BE2C (cell line): ENCODE results near the gene GRIK4.

ENCODE experiments used
- DNase-seq: peaks from one replicate; pipeline ENCODE4 v3.0.0-alpha.2; 2020
- H3K27me3 ChIP-seq: fragments of 250-450 bp; sonication (Bioruptor Pico); 2 replicates; pipeline ENCODE4 v1.5.1; 2020; ENCODE audit warnings: mild to moderate bottlenecking
- H3K36me3 ChIP-seq: fragments of 250-450 bp; sonication (Bioruptor Pico); 2 replicates; pipeline ENCODE4 v1.5.1; 2020; ENCODE audit warnings: mild to moderate bottlenecking
- H3K4me1 ChIP-seq: fragments of 250-450 bp; sonication (Bioruptor Pico); 2 replicates; pipeline ENCODE4 v1.5.1; 2020
- H3K4me3 ChIP-seq: 2 replicates; pipeline ENCODE4 v1.5.1; 2011; ENCODE audit warnings: low read depth, low read length
- H3K9me3 ChIP-seq: fragments of 250-450 bp; sonication (Bioruptor Pico); 2 replicates; pipeline ENCODE4 v1.5.1; 2020
- TF ChIP-seq, protein P1 (sequence below): IDR thresholded peaks from 2 replicates; pipeline ENCODE4 v1.5.1; 2012; ENCODE audit warnings: mild to moderate bottlenecking, low read depth, low read length

Gene GRIK4

GRCh38 chr11:120988603-120989002 lies 477.1 kb downstream of the GRIK4 start:
- Histone ChIP-seq H3K9me3 (no peaks in the 10 kb centered on the region), H3K27me3 (no peaks in the 10 kb centered on the region), H3K4me1 (no peaks in the 10 kb centered on the region), H3K4me3 (no peak overlapping the region), H3K36me3 (no peaks in the 10 kb centered on the region)
- TF ChIP-seq, protein P1, sequence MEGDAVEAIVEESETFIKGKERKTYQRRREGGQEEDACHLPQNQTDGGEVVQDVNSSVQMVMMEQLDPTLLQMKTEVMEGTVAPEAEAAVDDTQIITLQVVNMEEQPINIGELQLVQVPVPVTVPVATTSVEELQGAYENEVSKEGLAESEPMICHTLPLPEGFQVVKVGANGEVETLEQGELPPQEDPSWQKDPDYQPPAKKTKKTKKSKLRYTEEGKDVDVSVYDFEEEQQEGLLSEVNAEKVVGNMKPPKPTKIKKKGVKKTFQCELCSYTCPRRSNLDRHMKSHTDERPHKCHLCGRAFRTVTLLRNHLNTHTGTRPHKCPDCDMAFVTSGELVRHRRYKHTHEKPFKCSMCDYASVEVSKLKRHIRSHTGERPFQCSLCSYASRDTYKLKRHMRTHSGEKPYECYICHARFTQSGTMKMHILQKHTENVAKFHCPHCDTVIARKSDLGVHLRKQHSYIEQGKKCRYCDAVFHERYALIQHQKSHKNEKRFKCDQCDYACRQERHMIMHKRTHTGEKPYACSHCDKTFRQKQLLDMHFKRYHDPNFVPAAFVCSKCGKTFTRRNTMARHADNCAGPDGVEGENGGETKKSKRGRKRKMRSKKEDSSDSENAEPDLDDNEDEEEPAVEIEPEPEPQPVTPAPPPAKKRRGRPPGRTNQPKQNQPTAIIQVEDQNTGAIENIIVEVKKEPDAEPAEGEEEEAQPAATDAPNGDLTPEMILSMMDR = no peak
- DNase-seq = no peak

DNA sequence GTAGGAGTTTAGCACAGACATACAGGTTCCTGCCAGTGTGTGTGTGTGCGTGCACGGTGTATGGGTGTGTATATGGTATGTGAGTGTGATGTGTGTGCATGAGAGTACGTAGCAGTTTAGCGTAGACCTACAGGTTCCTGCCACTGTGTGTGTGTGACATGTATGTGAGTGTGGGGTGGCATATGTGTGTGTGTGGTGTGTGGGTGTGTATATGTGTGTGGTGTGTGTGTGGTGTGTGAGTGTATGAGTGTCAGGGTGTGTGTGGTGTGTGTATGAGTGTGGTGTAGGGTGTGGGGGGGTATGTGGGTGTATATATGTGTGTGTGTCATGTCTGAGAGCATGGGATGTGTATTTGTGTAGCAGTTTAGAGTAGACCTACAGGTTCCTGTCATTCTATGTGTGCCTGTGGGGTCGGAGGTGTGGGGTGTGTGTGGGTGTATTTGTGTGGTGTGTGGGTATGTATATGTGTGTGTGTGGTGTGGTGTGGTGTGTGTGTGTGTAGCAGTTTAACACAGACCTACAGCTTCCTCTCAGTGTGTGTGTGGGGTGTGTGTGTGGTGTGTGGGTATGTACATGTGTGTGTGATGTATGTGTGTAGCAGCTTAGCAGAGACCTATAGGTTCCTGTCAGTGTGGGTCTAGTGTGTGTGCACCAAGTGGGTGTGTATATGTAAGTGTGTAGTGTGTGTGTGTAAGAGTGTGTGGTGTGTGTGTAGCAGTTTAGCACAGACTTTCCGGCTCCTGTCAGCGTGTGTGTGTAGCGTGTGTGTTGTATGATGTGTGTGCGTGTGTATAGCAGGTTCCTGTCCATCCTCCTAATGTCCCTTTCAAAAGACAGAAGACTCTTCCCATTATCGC lies 480.5 kb downstream of the GRIK4 start:
- TF ChIP-seq, protein P1 = no peak

GRCh38 chr11:120994091-120994859 lies 482.7 kb downstream of the GRIK4 start:
- TF ChIP-seq, protein P1 = no peak
- Histone ChIP-seq H3K27me3 (no peaks in the 10 kb centered on the region), H3K36me3 (no peaks in the 10 kb centered on the region), H3K4me3 (no peak overlapping the region), H3K9me3 (no peaks in the 10 kb centered on the region), H3K4me1 (no peaks in the 10 kb centered on the region)
- no peak for DNase-seq

More for the DNA sequence above, 480.5 kb downstream of the GRIK4 start:
- H3K27me3 ChIP-seq = no peaks in the 10 kb centered on the region
- no peak for DNase-seq
- no peaks in the 10 kb centered on the region for H3K9me3 ChIP-seq
- H3K4me1 ChIP-seq = no peaks in the 10 kb centered on the region
- no peak overlapping the region for H3K4me3 ChIP-seq
- H3K36me3 ChIP-seq = no peaks in the 10 kb centered on the region

GRCh38 chr11:120995184-120995583 lies 483.6 kb downstream of the GRIK4 start:
- DNase-seq = no peak
- Histone ChIP-seq H3K36me3 (no peaks in the 10 kb centered on the region), H3K4me1 (no peaks in the 10 kb centered on the region), H3K27me3 (no peaks in the 10 kb centered on the region), H3K9me3 (no peaks in the 10 kb centered on the region), H3K4me3 (no peak overlapping the region)
- TF ChIP-seq, protein P1 = no peak

DNA sequence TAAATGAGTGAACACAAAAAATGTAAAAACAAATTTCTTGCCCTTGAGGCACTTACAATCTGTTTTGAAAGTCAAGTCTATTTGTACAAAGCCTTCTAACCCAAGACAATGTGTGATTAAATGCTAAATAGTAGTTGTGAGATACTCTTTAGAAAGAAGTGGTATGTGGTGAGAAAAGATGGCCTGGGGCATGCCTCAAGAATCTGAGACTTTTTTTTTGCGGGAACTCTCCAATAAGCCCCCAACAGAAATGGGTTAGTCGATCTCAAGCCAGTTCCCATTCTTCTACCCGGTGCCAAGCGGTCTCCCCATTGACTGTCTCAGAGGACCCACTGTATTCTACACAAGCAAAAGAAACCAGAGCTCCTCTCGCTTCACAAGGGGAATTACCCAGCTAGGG lies 485.4 kb downstream of the GRIK4 start:
- no peak for DNase-seq
- Histone ChIP-seq H3K4me3 (no peak overlapping the region), H3K9me3 (no peaks in the 10 kb centered on the region), H3K27me3 (no peaks in the 10 kb centered on the region), H3K36me3 (no peaks in the 10 kb centered on the region), H3K4me1 (no peaks in the 10 kb centered on the region)
- TF ChIP-seq, protein P1 = no peak

DNA sequence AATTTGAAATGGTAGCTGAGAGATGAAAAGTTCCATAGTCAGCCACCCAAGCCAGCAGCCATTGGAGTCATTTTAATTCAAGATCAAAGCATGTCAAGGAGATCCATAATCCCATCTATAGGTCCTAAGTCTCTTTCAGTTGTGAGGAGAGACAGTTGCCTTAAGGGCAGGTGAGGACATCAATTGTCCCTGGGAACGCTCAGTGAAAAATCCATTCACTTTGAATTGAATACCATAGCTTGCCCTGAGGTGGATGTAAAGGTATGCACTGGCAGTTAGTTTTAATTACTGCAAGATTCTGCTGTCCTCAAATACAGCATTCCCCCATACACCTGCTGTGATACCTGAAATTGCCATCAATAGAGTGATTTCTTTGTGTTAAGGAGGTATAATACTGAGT lies 487.0 kb downstream of the GRIK4 start:
- DNase-seq = no peak
- no peak overlapping the region for H3K4me3 ChIP-seq
- no peaks in the 10 kb centered on the region for H3K9me3 ChIP-seq
- TF ChIP-seq, protein P1 = no peak
- no peaks in the 10 kb centered on the region for H3K27me3 ChIP-seq
- no peaks in the 10 kb centered on the region for H3K36me3 ChIP-seq
- no peaks in the 10 kb centered on the region for H3K4me1 ChIP-seq
